Vagina (tissue), 2 donors: Measurements from ENCODE around the gene CLDND2.

Experiments
- CTCF ChIP-seq, 3 experiments: fragments of 450-650 bp in 2 of 3; fragments of 200-600 bp in 1 of 3; sonication (generic) in 1 of 3; IDR thresholded peaks; one replicate each; pipeline ENCODE4 v1.5.1; 2017 to 2019; ENCODE audit warnings: antibody characterized with exemption in 3 of 3, mild to moderate bottlenecking in 2 of 3, moderate library complexity in 2 of 3
- POLR2A ChIP-seq, 2 donors: fragments of 450-650 bp; IDR thresholded peaks; one replicate each; pipeline ENCODE4 v1.6.1; 2017; ENCODE audit warnings: antibody characterized with exemption in 2 of 2, mild to moderate bottlenecking in 2 of 2, moderate library complexity in 2 of 2

GRCh38 chr19:51417107-51417809, 48.5 kb upstream of the CLDND2 start, which contains the start of gene SIGLEC10:
- TF ChIP-seq CTCF (IDR thresholded peaks at IDR 0.05): no peak
- no peak for TF ChIP-seq POLR2A (IDR thresholded peaks at IDR 0.05)
